Measurements from ENCODE around the gene DNAJA3. TPM values are rescaled to one million over a fixed set of nuclear protein-coding genes. Genes with fewer than 3 reads are reported as not detected.
A peak's percentile ranks its signal among the peaks of the same experiment; 100 is the strongest.
"Not testable (repeated sequence)": the region's sequence is repeated elsewhere in the genome, so short reads cannot be mapped to it uniquely, and the experiment has no call there.

Gene DNAJA3
- total and polyA plus RNA-seq, 4 donors, result 24.8 to 38.5 (median 35.5) TPM

GRCh38 chr16:4392382-4393239 lies 33.1 kb upstream of the DNAJA3 start:
- Histone ChIP-seq H3K36me3 (ENCODE audit: control insufficient read depth in 4 of 4, insufficient read depth in 4 of 4, low read length in 4 of 4) (peaks cover 0 to 30% (median 0%) of the 10 kb centered on the region in 4 donors), H3K27me3 (ENCODE audit: control insufficient read depth in 3 of 3, insufficient read depth in 3 of 3, low read length in 2 of 3) (no peaks in the 10 kb centered on the region), H3K9ac (ENCODE audit: insufficient read depth in 1 of 2, low read length in 2 of 2) (no peak overlapping the region), H3K9me3 (ENCODE audit: control insufficient read depth in 4 of 4, insufficient read depth in 3 of 4, low read length in 3 of 4) (no peaks in the 10 kb centered on the region), H3K27ac (ENCODE audit: low read depth in 1 of 2, low read length in 1 of 2) (peak overlapping the region in 1 of 2 donors; percentile 23), H3K4me3 (no peak overlapping the region), H3K4me1 (ENCODE audit: control insufficient read depth in 5 of 5, insufficient read depth in 5 of 5, low read length in 5 of 5) (peaks cover 0 to 37% (median 13%) of the 10 kb centered on the region in 5 donors)
- ATAC-seq (ENCODE audit: insufficient read depth, low FRiP score), result peak; percentile 35
- 70 to 77% methylated on average over 19 to 27 of the region's 27 CpGs for WGBS, 2 donors
- DNase-seq, result peak; percentile 59 to 78 (median 76)
- TF ChIP-seq CTCF (IDR thresholded peaks at IDR 0.05; ENCODE audit: control extremely low read depth, extremely low read depth), result no peak

- Histone ChIP-seq H3K4me1 (ENCODE audit: control insufficient read depth in 5 of 5, insufficient read depth in 5 of 5, low read length in 5 of 5) (peaks cover 0 to 34% (median 13%) of the 10 kb centered on the region in 5 donors), H3K36me3 (ENCODE audit: control insufficient read depth in 4 of 4, insufficient read depth in 4 of 4, low read length in 4 of 4) (peaks cover 0 to 29% (median 0%) of the 10 kb centered on the region in 4 donors), H3K27ac (ENCODE audit: low read depth in 1 of 2, low read length in 1 of 2) (no peak overlapping the region), H3K9me3 (ENCODE audit: control insufficient read depth in 4 of 4, insufficient read depth in 3 of 4, low read length in 3 of 4) (no peaks in the 10 kb centered on the region), H3K27me3 (ENCODE audit: control insufficient read depth in 3 of 3, insufficient read depth in 3 of 3, low read length in 2 of 3) (no peaks in the 10 kb centered on the region), H3K4me3 (no peak overlapping the region), H3K9ac (ENCODE audit: insufficient read depth in 1 of 2, low read length in 2 of 2) (no peak overlapping the region)
- DNase-seq, result peak in 1 of 3 donors; percentile 28
- no peak for TF ChIP-seq CTCF (IDR thresholded peaks at IDR 0.05; ENCODE audit: control extremely low read depth, extremely low read depth)
- ATAC-seq (ENCODE audit: insufficient read depth, low FRiP score), result no peak
- 68 to 81% methylated on average over 6 of the region's 6 CpGs for WGBS, 2 donors
Observed at GRCh38 chr16:4393240-4393600, 32.4 kb upstream of the DNAJA3 start.

- not testable (repeated sequence) for H3K27ac ChIP-seq (ENCODE audit: low read depth in 1 of 2, low read length in 1 of 2); H3K9ac ChIP-seq (ENCODE audit: insufficient read depth in 1 of 2, low read length in 2 of 2); H3K27me3 ChIP-seq (ENCODE audit: control insufficient read depth in 3 of 3, insufficient read depth in 3 of 3, low read length in 2 of 3); DNase-seq; H3K4me3 ChIP-seq; ATAC-seq (ENCODE audit: insufficient read depth, low FRiP score); H3K9me3 ChIP-seq (ENCODE audit: control insufficient read depth in 4 of 4, insufficient read depth in 3 of 4, low read length in 3 of 4)
- WGBS, 2 donors, result 92 to 94% methylated on average over 15 of the region's 15 CpGs
- Histone ChIP-seq H3K4me1 (ENCODE audit: control insufficient read depth in 5 of 5, insufficient read depth in 5 of 5, low read length in 5 of 5) (peaks cover 0 to 33% (median 13%) of the 10 kb centered on the region in 5 donors), H3K36me3 (ENCODE audit: control insufficient read depth in 4 of 4, insufficient read depth in 4 of 4, low read length in 4 of 4) (peaks cover 0 to 25% (median 0%) of the 10 kb centered on the region in 4 donors)
Observed at GRCh38 chr16:4393850-4394249, 31.8 kb upstream of the DNAJA3 start.

GRCh38 chr16:4395055-4395726 lies 30.5 kb upstream of the DNAJA3 start:
- ATAC-seq (ENCODE audit: insufficient read depth, low FRiP score), result no peak
- no peaks in the 10 kb centered on the region for H3K9me3 ChIP-seq (ENCODE audit: control insufficient read depth in 4 of 4, insufficient read depth in 3 of 4, low read length in 3 of 4)
- no peak overlapping the region for H3K4me3 ChIP-seq
- H3K36me3 ChIP-seq (ENCODE audit: control insufficient read depth in 4 of 4, insufficient read depth in 4 of 4, low read length in 4 of 4), result peaks cover 0 to 21% (median 0%) of the 10 kb centered on the region in 4 donors
- H3K27ac ChIP-seq (ENCODE audit: low read depth in 1 of 2, low read length in 1 of 2), result no peak overlapping the region
- DNase-seq, result peak in 1 of 3 donors; percentile 9
- WGBS, 2 donors, result 78 to 85% methylated on average over 9 of the region's 9 CpGs
- no peak overlapping the region for H3K9ac ChIP-seq (ENCODE audit: insufficient read depth in 1 of 2, low read length in 2 of 2)
- TF ChIP-seq CTCF (IDR thresholded peaks at IDR 0.05; ENCODE audit: control extremely low read depth, extremely low read depth), result no peak
- H3K27me3 ChIP-seq (ENCODE audit: control insufficient read depth in 3 of 3, insufficient read depth in 3 of 3, low read length in 2 of 3), result no peaks in the 10 kb centered on the region
- peaks cover 0 to 23% (median 10%) of the 10 kb centered on the region in 5 donors for H3K4me1 ChIP-seq (ENCODE audit: control insufficient read depth in 5 of 5, insufficient read depth in 5 of 5, low read length in 5 of 5)

Measured in lung (tissue), 12 donors.